HG03139 (cell line): ENCODE data around the gene MYBBP1A.
"Not testable (repeated sequence)": the region's sequence is repeated elsewhere in the genome, so short reads cannot be mapped to it uniquely, and the experiment has no call there.

Source experiments
- ATAC-seq: cut with Tn5 transposase; IDR thresholded peaks from one replicate; pipeline ENCODE4 v1.9.1; 2021; ENCODE audit not compliant: unreplicated experiment

Gene MYBBP1A

GRCh38 chr17:4554997-4555799 is at the start of gene MYBBP1A:
TSS of gene MYBBP1A (minus strand) at chr17:4555384. CDS start at chr17:4555324, 60 bp downstream.
- ATAC-seq: peak; percentile 79

- not testable (repeated sequence) for ATAC-seq
Measured at GRCh38 chr17:4604736-4605135, 49.6 kb upstream of the MYBBP1A start.

- ATAC-seq: no peak
Measured at GRCh38 chr17:4604111-4604644, 49.0 kb upstream of the MYBBP1A start.

- ATAC-seq: no peak
Measured at GRCh38 chr17:4602041-4602440, 46.9 kb upstream of the MYBBP1A start.

- no peak for ATAC-seq
Measured at GRCh38 chr17:4601326-4601725, 46.1 kb upstream of the MYBBP1A start.

GRCh38 chr17:4600563-4600962 is 45.4 kb upstream of the MYBBP1A start:
- no peak for ATAC-seq

GRCh38 chr17:4599505-4600281 is 44.5 kb upstream of the MYBBP1A start:
- ATAC-seq: no peak

- no peak for ATAC-seq
Measured at GRCh38 chr17:4598776-4599504, 43.8 kb upstream of the MYBBP1A start.

GRCh38 chr17:4597975-4598374 is 42.8 kb upstream of the MYBBP1A start:
- no peak for ATAC-seq

GRCh38 chr17:4596636-4597380 is 41.6 kb upstream of the MYBBP1A start:
- ATAC-seq: no peak

GRCh38 chr17:4595685-4596342 is 40.6 kb upstream of the MYBBP1A start:
- ATAC-seq: not testable (repeated sequence)

GRCh38 chr17:4594931-4595684 is 39.9 kb upstream of the MYBBP1A start:
- ATAC-seq: no peak

- no peak for ATAC-seq
Measured at GRCh38 chr17:4594406-4594805, 39.2 kb upstream of the MYBBP1A start.

- ATAC-seq: no peak
Measured at GRCh38 chr17:4593021-4593421, 37.8 kb upstream of the MYBBP1A start.

- no peak for ATAC-seq
Measured at GRCh38 chr17:4592240-4593005, 37.2 kb upstream of the MYBBP1A start.

GRCh38 chr17:4591529-4591928 is 36.3 kb upstream of the MYBBP1A start:
- no peak for ATAC-seq

GRCh38 chr17:4590981-4591453 is 35.8 kb upstream of the MYBBP1A start:
- ATAC-seq: no peak

GRCh38 chr17:4590042-4590441 is 34.9 kb upstream of the MYBBP1A start:
- ATAC-seq: not testable (repeated sequence)
